ENCODE measurements around the gene GRIPAP1. TPM values are rescaled to one million over a fixed set of nuclear protein-coding genes. Genes with fewer than 3 reads are reported as not detected.

Gene GRIPAP1
- total and polyA plus RNA-seq, 2 experiments from 2014 or later: 44.8 to 67.3 TPM

DNA sequence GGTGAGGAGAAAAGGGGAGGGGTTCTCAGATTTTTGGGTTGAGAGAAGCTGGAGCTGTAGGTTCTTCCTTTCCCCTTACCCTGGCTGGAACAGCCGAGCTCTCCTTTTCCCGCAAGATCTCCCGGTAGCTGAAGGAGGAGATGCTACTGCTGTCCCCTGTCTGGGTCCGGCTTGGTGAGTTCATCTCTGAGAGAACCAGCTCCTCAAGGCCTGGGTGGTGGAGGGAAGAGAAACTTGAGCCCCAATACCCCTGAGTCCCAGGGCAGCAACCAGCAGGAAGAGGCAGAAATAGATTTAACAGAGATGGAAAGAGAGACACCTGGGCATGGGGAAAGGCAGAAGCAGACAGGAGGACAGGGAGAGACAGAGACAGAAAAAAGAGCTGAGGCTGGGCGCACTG, 23.8 kb downstream of the GRIPAP1 start:
- no peaks in the 10 kb centered on the region for H3K27me3 ChIP-seq
- no peaks in the 10 kb centered on the region for H3K9me3 ChIP-seq (ENCODE audit: low read depth)
- no peaks in the 10 kb centered on the region for H3K4me1 ChIP-seq (ENCODE audit: low read depth)
- DNase-seq (ENCODE audit: low read depth in 1 of 2, low spot score in 1 of 2): no peak
- H3K27ac ChIP-seq: no peak overlapping the region
- TF ChIP-seq CTCF (IDR thresholded peaks at IDR 0.05; ENCODE audit: low read depth, low read length): no peak
- H3K4me3 ChIP-seq: no peak overlapping the region
- H3K36me3 ChIP-seq: peaks cover 10% of the 10 kb centered on the region

DNA sequence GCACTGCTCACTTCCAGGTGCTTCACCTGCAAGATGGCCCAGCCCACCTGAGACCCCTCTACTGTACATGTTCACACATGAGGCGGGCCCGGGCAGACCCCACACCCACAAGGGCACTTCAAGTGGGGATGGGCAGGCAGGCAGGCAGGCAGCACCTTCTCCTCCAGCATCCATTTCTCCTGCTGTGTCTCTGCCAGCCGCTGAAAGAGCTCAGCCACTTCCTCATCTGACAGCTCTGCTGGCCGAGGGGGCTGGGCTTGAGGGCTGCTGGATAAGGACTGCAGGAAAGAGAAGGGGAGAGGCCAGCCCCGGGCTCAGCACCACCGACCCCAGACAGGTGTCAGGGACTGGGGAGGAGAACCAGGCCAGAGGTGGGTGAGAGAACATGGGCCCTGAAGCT, 26.0 kb downstream of the GRIPAP1 start:
- TF ChIP-seq CTCF (IDR thresholded peaks at IDR 0.05; ENCODE audit: low read depth, low read length): no peak
- no peaks in the 10 kb centered on the region for H3K27me3 ChIP-seq
- H3K36me3 ChIP-seq: peaks cover 2% of the 10 kb centered on the region
- H3K27ac ChIP-seq: no peak overlapping the region
- no peak for DNase-seq (ENCODE audit: low read depth in 1 of 2, low spot score in 1 of 2)
- no peaks in the 10 kb centered on the region for H3K4me1 ChIP-seq (ENCODE audit: low read depth)
- no peak overlapping the region for H3K4me3 ChIP-seq
- H3K9me3 ChIP-seq (ENCODE audit: low read depth): no peaks in the 10 kb centered on the region

DNA sequence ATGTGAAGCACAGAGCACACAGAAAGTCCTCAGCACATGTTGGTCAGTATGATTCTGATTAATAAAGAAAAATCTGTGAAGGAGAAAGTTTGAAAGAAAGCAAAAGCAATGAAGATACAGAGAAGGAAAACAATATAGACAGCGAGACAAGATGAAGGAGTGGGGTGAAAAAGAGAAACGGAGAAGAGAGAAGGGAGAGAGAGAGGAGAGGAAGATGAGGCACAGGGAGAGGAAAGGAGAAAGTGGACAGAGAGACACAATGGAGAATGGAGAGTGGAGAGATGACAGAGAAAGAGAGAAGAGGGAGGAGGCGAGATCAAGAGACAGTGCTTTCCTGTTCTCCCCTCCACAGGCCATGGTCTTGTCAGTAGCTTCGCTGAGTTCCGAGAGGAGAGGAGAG, 26.5 kb downstream of the GRIPAP1 start:
- H3K36me3 ChIP-seq: peaks cover 2% of the 10 kb centered on the region
- no peaks in the 10 kb centered on the region for H3K9me3 ChIP-seq (ENCODE audit: low read depth)
- no peak overlapping the region for H3K4me3 ChIP-seq
- H3K27ac ChIP-seq: no peak overlapping the region
- no peak for DNase-seq (ENCODE audit: low read depth in 1 of 2, low spot score in 1 of 2)
- TF ChIP-seq CTCF (IDR thresholded peaks at IDR 0.05; ENCODE audit: low read depth, low read length): no peak
- no peaks in the 10 kb centered on the region for H3K4me1 ChIP-seq (ENCODE audit: low read depth)
- H3K27me3 ChIP-seq: no peaks in the 10 kb centered on the region

GRCh38 chrX:48975041-48975440, 27.0 kb downstream of the GRIPAP1 start:
- no peaks in the 10 kb centered on the region for H3K9me3 ChIP-seq (ENCODE audit: low read depth)
- no peak for DNase-seq (ENCODE audit: low read depth in 1 of 2, low spot score in 1 of 2)
- TF ChIP-seq CTCF (IDR thresholded peaks at IDR 0.05; ENCODE audit: low read depth, low read length): no peak
- H3K27ac ChIP-seq: no peak overlapping the region
- H3K27me3 ChIP-seq: no peaks in the 10 kb centered on the region
- peaks cover 2% of the 10 kb centered on the region for H3K36me3 ChIP-seq
- H3K4me1 ChIP-seq (ENCODE audit: low read depth): no peaks in the 10 kb centered on the region
- no peak overlapping the region for H3K4me3 ChIP-seq

- no peak for TF ChIP-seq CTCF (IDR thresholded peaks at IDR 0.05; ENCODE audit: low read depth, low read length)
- Histone ChIP-seq H3K4me3 (no peak overlapping the region), H3K27ac (no peak overlapping the region), H3K9me3 (ENCODE audit: low read depth) (no peaks in the 10 kb centered on the region), H3K4me1 (ENCODE audit: low read depth) (no peaks in the 10 kb centered on the region), H3K27me3 (no peaks in the 10 kb centered on the region), H3K36me3 (peaks cover 2% of the 10 kb centered on the region)
- no peak for DNase-seq (ENCODE audit: low read depth in 1 of 2, low spot score in 1 of 2)
These were observed 27.5 kb downstream of the GRIPAP1 start for GRCh38 chrX:48974574-48974973.

GRCh38 chrX:48974033-48974432, 28.0 kb downstream of the GRIPAP1 start:
- H3K27ac ChIP-seq: no peak overlapping the region
- H3K27me3 ChIP-seq: no peaks in the 10 kb centered on the region
- no peak for TF ChIP-seq CTCF (IDR thresholded peaks at IDR 0.05; ENCODE audit: low read depth, low read length)
- no peak for DNase-seq (ENCODE audit: low read depth in 1 of 2, low spot score in 1 of 2)
- no peak overlapping the region for H3K4me3 ChIP-seq
- peaks cover 2% of the 10 kb centered on the region for H3K36me3 ChIP-seq
- H3K9me3 ChIP-seq (ENCODE audit: low read depth): no peaks in the 10 kb centered on the region
- H3K4me1 ChIP-seq (ENCODE audit: low read depth): no peaks in the 10 kb centered on the region

All from cardiac muscle cell (in vitro differentiated cells and primary cell).